Endothelial cell (in vitro differentiated cells): ENCODE measurements around the gene RGS11. TPM values are rescaled to one million over a fixed set of nuclear protein-coding genes. Genes with fewer than 3 reads are reported as not detected.

Experiments used
- DNase-seq: peaks from one replicate; pipeline ENCODE4 v3.0.0; 2021; ENCODE audit warnings: low spot score
- H3K27ac Mint-ChIP-seq: one replicate; pipeline ENCODE4 v1.8.0; 2021; ENCODE audit warnings: mixed read lengths, inconsistent platforms; ENCODE audit not compliant: unreplicated experiment
- H3K27me3 Mint-ChIP-seq: one replicate; pipeline ENCODE4 v1.8.0; 2021; ENCODE audit warnings: mild to moderate bottlenecking, moderate library complexity, mixed read lengths, inconsistent platforms; ENCODE audit not compliant: unreplicated experiment
- H3K36me3 Mint-ChIP-seq: one replicate; pipeline ENCODE4 v1.8.0; 2021; ENCODE audit warnings: mild to moderate bottlenecking, low read depth, mixed read lengths, inconsistent platforms; ENCODE audit not compliant: unreplicated experiment
- H3K4me1 Mint-ChIP-seq: one replicate; pipeline ENCODE4 v1.8.0; 2021; ENCODE audit warnings: mild to moderate bottlenecking, mixed read lengths, inconsistent platforms; ENCODE audit not compliant: unreplicated experiment
- H3K4me3 Mint-ChIP-seq: one replicate; pipeline ENCODE4 v1.8.0; 2021; ENCODE audit warnings: mild to moderate bottlenecking, mixed read lengths, inconsistent platforms; ENCODE audit not compliant: unreplicated experiment
- H3K9me3 Mint-ChIP-seq: one replicate; pipeline ENCODE4 v1.8.0; 2021; ENCODE audit warnings: mixed read lengths, inconsistent platforms; ENCODE audit not compliant: unreplicated experiment
- CTCF ChIP-seq: fragments of 200-600 bp; sonication (generic); IDR thresholded peaks from one replicate; pipeline ENCODE4 v1.5.0; 2021; ENCODE audit warnings: antibody characterized with exemption; ENCODE audit not compliant: unreplicated experiment
- total RNA-seq: library from RNA; stranded (reverse); fragmentation: NEBNext Ultra II Directional; extraction: Animal tissue kit (Norgen Biotek cat#: 25700); gene quantifications from one replicate; pipeline ENCODE4 v1.2.1, GENCODE V29; 2021; ENCODE audit not compliant: unreplicated experiment

The RGS11 gene
- total RNA-seq, 1 donor from 2014 or later, result not detected

GRCh38 chr16:280552-280951 is 4.8 kb upstream of the RGS11 start, which contains the start of gene ARHGDIG:
TSS of gene ARHGDIG (plus strand) at chr16:280591. CDS start at chr16:280681, 90 bp downstream.
- no peak for DNase-seq
- H3K27me3 Mint-ChIP-seq, result peaks cover 9% of the 10 kb centered on the region
- no peak within 1 kb of the TSS for H3K4me3 Mint-ChIP-seq
- no peaks in the 10 kb centered on the region for H3K9me3 Mint-ChIP-seq
- no peaks in the 10 kb centered on the region for H3K36me3 Mint-ChIP-seq
- H3K27ac Mint-ChIP-seq, result no peak within 1 kb of the TSS
- H3K4me1 Mint-ChIP-seq, result no peaks in the 10 kb centered on the region
- TF ChIP-seq CTCF, result no peak

- H3K4me1 Mint-ChIP-seq, result no peaks in the 10 kb centered on the region
- no peaks in the 10 kb centered on the region for H3K36me3 Mint-ChIP-seq
- H3K4me3 Mint-ChIP-seq, result no peak overlapping the region
- H3K27ac Mint-ChIP-seq, result no peak overlapping the region
- no peak for DNase-seq
- peaks cover 9% of the 10 kb centered on the region for H3K27me3 Mint-ChIP-seq
- no peak for TF ChIP-seq CTCF
- H3K9me3 Mint-ChIP-seq, result no peaks in the 10 kb centered on the region
These were observed 4.3 kb upstream of the RGS11 start for GRCh38 chr16:280005-280460.

- H3K27ac Mint-ChIP-seq, result no peak overlapping the region
- H3K4me3 Mint-ChIP-seq, result no peak overlapping the region
- no peaks in the 10 kb centered on the region for H3K36me3 Mint-ChIP-seq
- DNase-seq, result no peak
- H3K4me1 Mint-ChIP-seq, result no peaks in the 10 kb centered on the region
- no peaks in the 10 kb centered on the region for H3K9me3 Mint-ChIP-seq
- TF ChIP-seq CTCF, result no peak
- peaks cover 9% of the 10 kb centered on the region for H3K27me3 Mint-ChIP-seq
These were observed 3.8 kb upstream of the RGS11 start for GRCh38 chr16:279531-279930.

GRCh38 chr16:278863-279366 is 3.2 kb upstream of the RGS11 start:
- DNase-seq, result no peak
- peaks cover 9% of the 10 kb centered on the region for H3K27me3 Mint-ChIP-seq
- no peaks in the 10 kb centered on the region for H3K9me3 Mint-ChIP-seq
- H3K36me3 Mint-ChIP-seq, result no peaks in the 10 kb centered on the region
- no peak overlapping the region for H3K27ac Mint-ChIP-seq
- H3K4me3 Mint-ChIP-seq, result no peak overlapping the region
- no peaks in the 10 kb centered on the region for H3K4me1 Mint-ChIP-seq
- no peak for TF ChIP-seq CTCF

GRCh38 chr16:276426-277077 is 808 bp upstream of the RGS11 start:
- no peaks in the 10 kb centered on the region for H3K9me3 Mint-ChIP-seq

More at GRCh38 chr16:276426-277077, 808 bp upstream of the RGS11 start:
- Mint-ChIP-seq H3K4me3 (peak overlapping the region; percentile 51), H3K27ac (no peak overlapping the region), H3K36me3 (peaks cover 4% of the 10 kb centered on the region), H3K27me3 (peaks cover 14% of the 10 kb centered on the region), H3K4me1 (no peaks in the 10 kb centered on the region)
- no peak for DNase-seq
- no peak for TF ChIP-seq CTCF
